CD8-positive, alpha-beta memory T cell (primary cell): ENCODE results near the gene FSTL5. TPM values are rescaled to one million over a fixed set of nuclear protein-coding genes. Genes with fewer than 3 reads are reported as not detected.

Experiments used
- CTCF ChIA-PET: fragments of 350-600 bp; sonication (Branson Sonifier 250); formaldehyde crosslinking; loops from one replicate; lab custom pipeline; 2021; ENCODE audit warnings: antibody characterized with exemption; lab: Charles Lee
- POLR2A ChIA-PET: fragments of 350-600 bp; sonication (Branson Sonifier 250); formaldehyde crosslinking; loops from one replicate; lab custom pipeline; 2021; ENCODE audit warnings: antibody characterized with exemption; lab: Charles Lee
- DNase-seq, 5 donors: peaks; one replicate each; pipeline versions ENCODE4 v3.0.0 to v3.0.0-alpha.2; 2020 to 2022; ENCODE audit warnings: mixed read lengths in 1 of 5
- H3K27ac ChIP-seq: one replicate; pipeline ENCODE4 v1.7.0; 2013; ENCODE audit warnings: low read depth, mild to moderate bottlenecking, low read length, moderate library complexity
- H3K27me3 ChIP-seq: 2 replicates; pipeline ENCODE4 v1.7.0; 2013; ENCODE audit warnings: low read length, mild to moderate bottlenecking; ENCODE audit not compliant: insufficient read depth, poor library complexity, severe bottlenecking
- H3K36me3 ChIP-seq: 2 replicates; pipeline ENCODE4 v1.7.0; 2013; ENCODE audit warnings: mild to moderate bottlenecking, low read length, moderate library complexity; ENCODE audit not compliant: insufficient read depth
- H3K4me1 ChIP-seq: 2 replicates; pipeline ENCODE4 v1.7.0; 2013; ENCODE audit warnings: mild to moderate bottlenecking, low read length, moderate library complexity; ENCODE audit not compliant: insufficient read depth
- H3K4me3 ChIP-seq: 2 replicates; pipeline ENCODE4 v1.7.0; 2013; ENCODE audit warnings: mild to moderate bottlenecking, low read length
- H3K9me3 ChIP-seq: 2 replicates; pipeline ENCODE4 v1.7.0; 2013; ENCODE audit warnings: mild to moderate bottlenecking, low read length
- H3K27ac Mint-ChIP-seq, 8 donors: one replicate each; pipeline ENCODE4 v1.8.0; 2020 to 2021; ENCODE audit warnings: mixed read lengths in 8 of 8, mild to moderate bottlenecking in 6 of 8, inconsistent platforms in 3 of 8, moderate library complexity in 3 of 8
- H3K27me3 Mint-ChIP-seq, 2 donors: one replicate each; pipeline ENCODE4 v1.8.0; 2020 to 2021; ENCODE audit warnings: mixed read lengths in 2 of 2, mild to moderate bottlenecking in 1 of 2, moderate library complexity in 1 of 2
- H3K36me3 Mint-ChIP-seq, 3 donors: one replicate each; pipeline ENCODE4 v1.8.0; 2020 to 2021; ENCODE audit warnings: mixed read lengths in 3 of 3, inconsistent platforms in 1 of 3, mild to moderate bottlenecking in 1 of 3
- H3K4me1 Mint-ChIP-seq, 3 donors: one replicate each; pipeline ENCODE4 v1.8.0; 2020 to 2021; ENCODE audit warnings: mixed read lengths in 3 of 3, inconsistent platforms in 1 of 3, mild to moderate bottlenecking in 1 of 3
- H3K4me3 Mint-ChIP-seq, 7 donors: one replicate each; pipeline ENCODE4 v1.8.0; 2020 to 2021; ENCODE audit warnings: mixed read lengths in 7 of 7, mild to moderate bottlenecking in 6 of 7, moderate library complexity in 4 of 7, inconsistent platforms in 2 of 7
- H3K9me3 Mint-ChIP-seq, 5 donors: one replicate each; pipeline ENCODE4 v1.8.0; 2020 to 2022; ENCODE audit warnings: mixed read lengths in 5 of 5, mild to moderate bottlenecking in 3 of 5, moderate library complexity in 2 of 5, inconsistent platforms in 1 of 5
- polyA plus RNA-seq: library from polyadenylated mRNA; unstranded; fragments of 300-500 nt; fragmentation: Illumina TruSeq; gene quantifications from one replicate; pipeline ENCODE4 v1.2.3, GENCODE V29; 2021
- total RNA-seq, 2 experiments: library from RNA; stranded (reverse); gene quantifications; one replicate each; pipeline ENCODE4 v1.2.3, GENCODE V29; 2021

The FSTL5 gene
- total and polyA plus RNA-seq, 3 experiments from 2014 or later, result not detected

- no peak for DNase-seq
- Mint-ChIP-seq H3K4me3 (no peak overlapping the region), H3K9me3 (peaks cover 14 to 36% (median 24%) of the 10 kb centered on the region in 5 donors), H3K27ac (no peak overlapping the region), H3K36me3 (no peaks in the 10 kb centered on the region), H3K27me3 (no peaks in the 10 kb centered on the region), H3K4me1 (no peaks in the 10 kb centered on the region)
- no peaks in the 10 kb centered on the region for H3K36me3 ChIP-seq
- H3K9me3 ChIP-seq, result no peaks in the 10 kb centered on the region
- POLR2A ChIA-PET, result no interaction called here
- no peak overlapping the region for H3K4me3 ChIP-seq
- H3K27me3 ChIP-seq, result no peaks in the 10 kb centered on the region
- CTCF ChIA-PET, result no interaction called here
- no peak overlapping the region for H3K27ac ChIP-seq
- no peaks in the 10 kb centered on the region for H3K4me1 ChIP-seq
Observed at GRCh38 chr4:161573836-161574235, 590.0 kb downstream of the FSTL5 start.

DNA sequence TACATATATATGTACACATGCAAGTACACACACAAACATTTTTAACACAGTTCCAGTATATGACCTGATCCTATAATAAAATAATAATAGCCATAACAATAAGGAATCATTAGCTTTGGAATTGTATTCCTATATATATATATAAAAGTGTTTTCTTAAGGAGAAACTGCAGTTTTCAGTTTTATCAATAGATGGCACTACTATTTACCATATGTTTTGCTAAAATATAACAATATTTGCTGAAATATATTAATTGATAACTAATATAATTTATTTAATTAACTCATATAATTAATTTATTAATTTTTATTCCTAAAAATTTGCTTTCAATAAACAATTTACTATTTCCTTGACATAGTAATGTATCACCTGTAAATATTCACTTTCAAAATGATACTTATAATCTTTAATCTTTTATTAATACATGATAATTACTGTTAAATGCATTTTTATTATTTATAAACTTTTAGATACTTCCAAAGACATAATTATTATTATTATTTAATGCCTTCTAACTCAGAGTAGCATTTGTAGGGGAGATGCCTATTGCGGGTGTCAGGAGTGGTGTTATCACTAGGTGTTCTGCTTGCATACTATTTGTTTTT, 599.5 kb downstream of the FSTL5 start:
- Mint-ChIP-seq H3K36me3 (no peaks in the 10 kb centered on the region), H3K27ac (no peak overlapping the region), H3K9me3 (peaks cover 0 to 5% (median 2%) of the 10 kb centered on the region in 5 donors), H3K27me3 (no peaks in the 10 kb centered on the region), H3K4me1 (no peaks in the 10 kb centered on the region), H3K4me3 (no peak overlapping the region)
- H3K27ac ChIP-seq, result no peak overlapping the region
- CTCF ChIA-PET, result no interaction called here
- H3K9me3 ChIP-seq, result no peaks in the 10 kb centered on the region
- no peaks in the 10 kb centered on the region for H3K27me3 ChIP-seq
- no peak for DNase-seq
- H3K36me3 ChIP-seq, result no peaks in the 10 kb centered on the region
- H3K4me3 ChIP-seq, result no peak overlapping the region
- POLR2A ChIA-PET, result no interaction called here
- H3K4me1 ChIP-seq, result no peaks in the 10 kb centered on the region

GRCh38 chr4:161555689-161556660, 607.8 kb downstream of the FSTL5 start:
- H3K9me3 ChIP-seq, result peaks cover 4% of the 10 kb centered on the region
- Mint-ChIP-seq H3K4me3 (no peak overlapping the region), H3K9me3 (peaks cover 0 to 25% (median 5%) of the 10 kb centered on the region in 5 donors), H3K4me1 (no peaks in the 10 kb centered on the region), H3K36me3 (no peaks in the 10 kb centered on the region), H3K27me3 (no peaks in the 10 kb centered on the region), H3K27ac (no peak overlapping the region)
- no peaks in the 10 kb centered on the region for H3K36me3 ChIP-seq
- no peaks in the 10 kb centered on the region for H3K4me1 ChIP-seq
- POLR2A ChIA-PET, result no interaction called here
- no peak overlapping the region for H3K4me3 ChIP-seq
- DNase-seq, result no peak
- H3K27me3 ChIP-seq, result no peaks in the 10 kb centered on the region
- no peak overlapping the region for H3K27ac ChIP-seq
- CTCF ChIA-PET, result no interaction called here

- no peaks in the 10 kb centered on the region for H3K36me3 Mint-ChIP-seq
- no peaks in the 10 kb centered on the region for H3K4me1 Mint-ChIP-seq
- peaks cover 2 to 28% (median 5%) of the 10 kb centered on the region in 5 donors for H3K9me3 Mint-ChIP-seq
- Histone ChIP-seq H3K9me3 (peaks cover 4% of the 10 kb centered on the region), H3K4me1 (no peaks in the 10 kb centered on the region), H3K27me3 (no peaks in the 10 kb centered on the region), H3K27ac (no peak overlapping the region), H3K36me3 (no peaks in the 10 kb centered on the region), H3K4me3 (no peak overlapping the region)
- CTCF ChIA-PET, result no interaction called here
- H3K4me3 Mint-ChIP-seq, result no peak overlapping the region
- POLR2A ChIA-PET, result no interaction called here
- DNase-seq, result no peak
- H3K27ac Mint-ChIP-seq, result no peak overlapping the region
- H3K27me3 Mint-ChIP-seq, result no peaks in the 10 kb centered on the region
Observed at GRCh38 chr4:161554372-161554990, 609.3 kb downstream of the FSTL5 start.

DNA sequence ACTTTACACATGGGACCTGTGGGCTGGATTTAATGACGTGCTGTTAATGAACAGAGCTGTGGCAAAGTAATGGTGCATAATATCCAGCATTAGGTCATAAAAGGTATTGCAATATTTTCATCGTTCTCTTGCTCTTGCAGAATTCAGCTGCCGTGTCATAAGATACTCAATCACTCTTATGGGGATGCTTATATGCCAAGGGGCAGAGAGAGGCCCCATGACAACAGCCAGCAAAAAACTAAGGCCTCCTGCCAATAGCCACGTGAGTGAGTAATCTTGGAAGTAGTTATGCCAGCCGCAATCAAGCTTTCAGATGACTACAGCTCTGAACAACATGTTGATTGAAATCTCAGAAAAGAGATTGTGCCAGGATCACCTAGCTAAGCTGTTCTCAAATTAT, 616.9 kb downstream of the FSTL5 start:
- Histone ChIP-seq H3K4me3 (no peak overlapping the region), H3K4me1 (no peaks in the 10 kb centered on the region), H3K9me3 (no peaks in the 10 kb centered on the region), H3K36me3 (no peaks in the 10 kb centered on the region), H3K27ac (no peak overlapping the region), H3K27me3 (no peaks in the 10 kb centered on the region)
- H3K27me3 Mint-ChIP-seq, result no peaks in the 10 kb centered on the region
- ChIA-PET CTCF (no interaction called here), POLR2A (no interaction called here)
- no peak for DNase-seq
- H3K4me1 Mint-ChIP-seq, result no peaks in the 10 kb centered on the region
- H3K9me3 Mint-ChIP-seq, result peaks cover 0 to 46% (median 6%) of the 10 kb centered on the region in 5 donors
- H3K27ac Mint-ChIP-seq, result no peak overlapping the region
- no peak overlapping the region for H3K4me3 Mint-ChIP-seq
- no peaks in the 10 kb centered on the region for H3K36me3 Mint-ChIP-seq

DNA sequence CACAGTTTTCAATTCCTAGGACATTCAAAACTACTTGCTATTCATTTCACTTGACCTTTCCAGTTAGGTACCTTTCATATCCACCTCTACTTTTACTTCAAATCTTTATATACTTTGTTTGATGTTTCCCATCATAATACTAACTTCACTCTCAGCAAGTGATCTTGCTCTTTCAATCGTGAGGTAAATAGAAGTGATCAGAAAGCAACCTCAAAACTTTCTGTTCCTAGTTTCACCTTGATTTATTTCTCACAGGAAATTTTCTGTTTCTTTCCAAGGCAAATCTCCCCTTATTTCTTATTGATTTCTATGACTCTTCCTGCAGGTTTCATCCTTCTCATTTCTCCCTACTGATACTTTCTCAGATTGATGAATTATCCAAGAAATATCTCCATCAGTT, 623.5 kb downstream of the FSTL5 start:
- no peaks in the 10 kb centered on the region for H3K27me3 Mint-ChIP-seq
- DNase-seq, result no peak
- Histone ChIP-seq H3K4me3 (no peak overlapping the region), H3K9me3 (no peaks in the 10 kb centered on the region), H3K27ac (no peak overlapping the region), H3K36me3 (no peaks in the 10 kb centered on the region), H3K4me1 (no peaks in the 10 kb centered on the region), H3K27me3 (no peaks in the 10 kb centered on the region)
- ChIA-PET POLR2A (no interaction called here), CTCF (no interaction called here)
- H3K36me3 Mint-ChIP-seq, result no peaks in the 10 kb centered on the region
- no peak overlapping the region for H3K4me3 Mint-ChIP-seq
- peaks cover 4 to 50% (median 13%) of the 10 kb centered on the region in 5 donors for H3K9me3 Mint-ChIP-seq
- H3K4me1 Mint-ChIP-seq, result no peaks in the 10 kb centered on the region
- H3K27ac Mint-ChIP-seq, result no peak overlapping the region

- Mint-ChIP-seq H3K36me3 (no peaks in the 10 kb centered on the region), H3K27ac (peak overlapping the region in 1 of 8 donors; percentile 7), H3K9me3 (peaks cover 5 to 45% (median 12%) of the 10 kb centered on the region in 5 donors), H3K27me3 (no peaks in the 10 kb centered on the region), H3K4me1 (no peaks in the 10 kb centered on the region), H3K4me3 (no peak overlapping the region)
- DNase-seq, result no peak
- ChIA-PET POLR2A (no interaction called here), CTCF (no interaction called here)
- Histone ChIP-seq H3K27ac (no peak overlapping the region), H3K4me3 (no peak overlapping the region), H3K9me3 (no peaks in the 10 kb centered on the region), H3K36me3 (no peaks in the 10 kb centered on the region), H3K27me3 (no peaks in the 10 kb centered on the region), H3K4me1 (no peaks in the 10 kb centered on the region)
Observed at GRCh38 chr4:161538941-161539340, 624.9 kb downstream of the FSTL5 start.

DNA sequence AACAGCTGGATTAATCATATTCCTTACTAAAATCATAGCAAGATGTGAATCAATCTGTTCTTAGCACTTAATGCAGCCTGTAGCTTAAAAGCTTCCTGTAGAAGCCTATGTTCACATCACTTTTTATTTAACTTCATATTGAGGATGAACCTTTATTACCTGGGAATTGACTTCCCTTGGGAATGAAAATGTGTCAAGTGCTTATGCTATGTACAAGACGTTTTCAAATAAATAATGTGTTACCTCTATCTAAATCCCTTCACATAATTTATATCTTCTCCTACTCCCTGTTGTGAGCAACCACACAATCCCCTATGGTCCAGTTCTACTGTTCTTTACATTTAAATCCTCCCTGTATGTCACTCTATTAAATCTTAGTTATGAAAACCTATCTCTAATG, 633.1 kb downstream of the FSTL5 start:
- Histone ChIP-seq H3K9me3 (no peaks in the 10 kb centered on the region), H3K4me1 (no peaks in the 10 kb centered on the region), H3K27me3 (no peaks in the 10 kb centered on the region), H3K36me3 (no peaks in the 10 kb centered on the region), H3K27ac (no peak overlapping the region), H3K4me3 (no peak overlapping the region)
- H3K27me3 Mint-ChIP-seq, result no peaks in the 10 kb centered on the region
- POLR2A ChIA-PET, result no interaction called here
- H3K4me1 Mint-ChIP-seq, result no peaks in the 10 kb centered on the region
- peaks cover 2 to 37% (median 7%) of the 10 kb centered on the region in 5 donors for H3K9me3 Mint-ChIP-seq
- DNase-seq, result no peak
- CTCF ChIA-PET, result interaction anchor here (0.5 kb wide), 1 partner anchor 126 kb away, joined by 3 read pairs; no protein-coding TSS in a partner anchor
- no peaks in the 10 kb centered on the region for H3K36me3 Mint-ChIP-seq
- H3K4me3 Mint-ChIP-seq, result no peak overlapping the region
- H3K27ac Mint-ChIP-seq, result no peak overlapping the region
